GM23338 (cell line): Measurements from ENCODE around the gene PPP1R7. TPM values are rescaled to one million over a fixed set of nuclear protein-coding genes. Genes with fewer than 3 reads are reported as not detected.

Source experiments
- ATAC-seq: fragments of 200-7000 bp; cut with Tn5 transposase; 3 replicates; pipeline ENCODE4 v1.9.1; 2020
- DNase-seq: peaks from one replicate; pipeline ENCODE4 v3.0.0-alpha.2; 2015; ENCODE audit warnings: low spot score
- H2AFZ ChIP-seq: fragments of 200-600 bp; sonication (generic); 2 replicates; pipeline ENCODE4 v1.8.0; 2016; ENCODE audit warnings: antibody characterized with exemption, mild to moderate bottlenecking, moderate library complexity
- H3F3A ChIP-seq: fragments of 200-600 bp; sonication (generic); replicated peaks from 2 replicates; pipeline ENCODE4 v1.8.0; 2017; ENCODE audit warnings: antibody characterized with exemption, mixed run types, low read depth
- H3K27ac ChIP-seq: fragments of 200-600 bp; sonication (generic); 2 replicates; pipeline ENCODE4 v1.6.1; 2016; ENCODE audit warnings: low read depth
- H3K27me3 ChIP-seq: fragments of 200-600 bp; sonication (generic); 2 replicates; pipeline ENCODE4 v1.8.0; 2016; ENCODE audit warnings: mild to moderate bottlenecking, mixed run types, moderate library complexity; ENCODE audit not compliant: insufficient read depth
- H3K36me3 ChIP-seq: fragments of 200-600 bp; sonication (generic); 2 replicates; pipeline ENCODE4 v1.8.0; 2016; ENCODE audit warnings: mild to moderate bottlenecking; ENCODE audit not compliant: insufficient read depth
- H3K4me1 ChIP-seq: fragments of 200-600 bp; sonication (generic); 2 replicates; pipeline ENCODE4 v1.8.0; 2016; ENCODE audit warnings: mild to moderate bottlenecking, moderate library complexity; ENCODE audit not compliant: insufficient read depth
- H3K4me2 ChIP-seq: fragments of 200-600 bp; sonication (generic); 2 replicates; pipeline ENCODE4 v1.7.1; 2017; ENCODE audit warnings: mixed run types
- H3K4me3 ChIP-seq: fragments of 200-600 bp; sonication (generic); 2 replicates; pipeline ENCODE4 v1.6.1; 2016; ENCODE audit warnings: mixed run types
- H3K79me2 ChIP-seq: fragments of 200-600 bp; sonication (generic); replicated peaks from 2 replicates; pipeline ENCODE4 v1.8.0; 2017; ENCODE audit warnings: mild to moderate bottlenecking; ENCODE audit not compliant: insufficient read depth
- H3K9me2 ChIP-seq: fragments of 200-600 bp; sonication (generic); 2 replicates; pipeline ENCODE4 v1.8.0; 2017; ENCODE audit not compliant: insufficient read depth
- H4K20me1 ChIP-seq: fragments of 200-600 bp; sonication (generic); replicated peaks from 2 replicates; pipeline ENCODE4 v1.8.0; 2017; ENCODE audit warnings: mild to moderate bottlenecking; ENCODE audit not compliant: insufficient read depth
- H3K27ac Mint-ChIP-seq: 2 replicates; pipeline ENCODE4 v1.8.0; 2020; ENCODE audit warnings: inconsistent platforms, mild to moderate bottlenecking, moderate library complexity, mixed read lengths
- H3K27me3 Mint-ChIP-seq: 3 replicates; pipeline ENCODE4 v1.8.0; 2022; ENCODE audit warnings: low read depth, mild to moderate bottlenecking, moderate library complexity, mixed read lengths, inconsistent platforms; ENCODE audit not compliant: insufficient read depth, poor library complexity
- H3K36me3 Mint-ChIP-seq: 3 replicates; pipeline ENCODE4 v1.8.0; 2021; ENCODE audit warnings: low read depth, mild to moderate bottlenecking, inconsistent platforms, moderate library complexity, mixed read lengths
- H3K4me1 Mint-ChIP-seq: 3 replicates; pipeline ENCODE4 v1.8.0; 2020; ENCODE audit warnings: mild to moderate bottlenecking, inconsistent platforms, mixed read lengths
- H3K4me3 Mint-ChIP-seq: 3 replicates; pipeline ENCODE4 v1.8.0; 2021; ENCODE audit warnings: moderate library complexity, mild to moderate bottlenecking, inconsistent platforms, mixed read lengths
- H3K9me3 Mint-ChIP-seq: 3 replicates; pipeline ENCODE4 v1.8.0; 2020; ENCODE audit warnings: moderate library complexity, mild to moderate bottlenecking, inconsistent platforms, mixed read lengths
- CREB1 ChIP-seq: fragments of 250-450 bp; sonication (Bioruptor Pico); IDR thresholded peaks from 2 replicates; pipeline ENCODE4 v1.5.0; 2020; ENCODE audit warnings: low read depth, mild to moderate bottlenecking, moderate library complexity
- EZH2 ChIP-seq: fragments of 200-600 bp; sonication (generic); IDR thresholded peaks from one replicate; pipeline ENCODE4 v1.8.0; 2017; ENCODE audit warnings: antibody characterized with exemption, mild to moderate bottlenecking, low read depth; ENCODE audit not compliant: unreplicated experiment
- EZH2phosphoT487 ChIP-seq: fragments of 200-600 bp; sonication (generic); IDR thresholded peaks from one replicate; pipeline ENCODE4 v1.8.1; 2018; ENCODE audit warnings: antibody characterized with exemption; ENCODE audit not compliant: unreplicated experiment
- JUNB ChIP-seq: IDR thresholded peaks from one replicate; pipeline ENCODE4 v1.6.1; 2016; ENCODE audit warnings: antibody characterized with exemption; ENCODE audit not compliant: unreplicated experiment
- NANOG ChIP-seq: IDR thresholded peaks from 2 replicates; pipeline ENCODE4 v1.6.1; 2016; ENCODE audit warnings: antibody characterized with exemption, borderline replicate concordance
- POLR2AphosphoS5 ChIP-seq: IDR thresholded peaks from 2 replicates; pipeline ENCODE4 v1.6.1; 2016; ENCODE audit warnings: antibody characterized with exemption, low read depth
- STAT1 ChIP-seq: IDR thresholded peaks from one replicate; pipeline ENCODE4 v1.6.1; 2016; ENCODE audit warnings: antibody characterized with exemption; ENCODE audit not compliant: unreplicated experiment
- ZNF114 ChIP-seq: fragments of 250-450 bp; sonication (Bioruptor Pico); IDR thresholded peaks from 2 replicates; pipeline ENCODE4 v1.5.0; 2020; ENCODE audit warnings: mild to moderate bottlenecking, moderate library complexity
- ZNF331 ChIP-seq: fragments of 250-450 bp; sonication (Bioruptor Pico); IDR thresholded peaks from 2 replicates; pipeline ENCODE4 v1.5.0; 2020; ENCODE audit warnings: low read depth, mild to moderate bottlenecking, moderate library complexity
- polyA plus RNA-seq: library from polyadenylated mRNA; unstranded; fragments of >200 nt; fragmentation: Nextera tagmentation; extraction: Ambion mirVana; gene quantifications from 2 replicates; pipeline ENCODE4 v1.2.1, GENCODE V29; 2016
- total RNA-seq: library from RNA; depleted of rRNA; stranded (reverse); fragments of >200 nt; shearing (Covaris generic); gene quantifications from 2 replicates; pipeline ENCODE4 v1.2.3, GENCODE V29; 2014
- TF ChIP-seq, protein P1 (sequence below): IDR thresholded peaks from one replicate; pipeline ENCODE4 v1.6.1; 2018; ENCODE audit warnings: antibody characterized with exemption; ENCODE audit not compliant: unreplicated experiment
- TF ChIP-seq, protein P2 (sequence below): fragments of 250-450 bp; sonication (Bioruptor Pico); IDR thresholded peaks from 2 replicates; pipeline ENCODE4 v1.5.0; 2020; ENCODE audit warnings: mild to moderate bottlenecking, moderate library complexity
- TF ChIP-seq, protein P3 (sequence below): IDR thresholded peaks from 2 replicates; pipeline ENCODE4 v1.6.1; 2016; ENCODE audit warnings: antibody characterized with exemption
- TF ChIP-seq, protein P4 (sequence below), 2 experiments: fragments of 200-600 bp in 1 of 2; sonication (generic) in 1 of 2; conservative IDR thresholded peaks; 2 replicates each; pipeline versions ENCODE4 v1.5.1 to v1.6.1; 2016 to 2017; ENCODE audit warnings: antibody characterized with exemption in 2 of 2, low read depth in 2 of 2, mild to moderate bottlenecking in 2 of 2, moderate library complexity in 1 of 2

Gene PPP1R7
- total and polyA plus RNA-seq, 2 experiments from 2014 or later = 48.2 to 94.3 TPM

DNA sequence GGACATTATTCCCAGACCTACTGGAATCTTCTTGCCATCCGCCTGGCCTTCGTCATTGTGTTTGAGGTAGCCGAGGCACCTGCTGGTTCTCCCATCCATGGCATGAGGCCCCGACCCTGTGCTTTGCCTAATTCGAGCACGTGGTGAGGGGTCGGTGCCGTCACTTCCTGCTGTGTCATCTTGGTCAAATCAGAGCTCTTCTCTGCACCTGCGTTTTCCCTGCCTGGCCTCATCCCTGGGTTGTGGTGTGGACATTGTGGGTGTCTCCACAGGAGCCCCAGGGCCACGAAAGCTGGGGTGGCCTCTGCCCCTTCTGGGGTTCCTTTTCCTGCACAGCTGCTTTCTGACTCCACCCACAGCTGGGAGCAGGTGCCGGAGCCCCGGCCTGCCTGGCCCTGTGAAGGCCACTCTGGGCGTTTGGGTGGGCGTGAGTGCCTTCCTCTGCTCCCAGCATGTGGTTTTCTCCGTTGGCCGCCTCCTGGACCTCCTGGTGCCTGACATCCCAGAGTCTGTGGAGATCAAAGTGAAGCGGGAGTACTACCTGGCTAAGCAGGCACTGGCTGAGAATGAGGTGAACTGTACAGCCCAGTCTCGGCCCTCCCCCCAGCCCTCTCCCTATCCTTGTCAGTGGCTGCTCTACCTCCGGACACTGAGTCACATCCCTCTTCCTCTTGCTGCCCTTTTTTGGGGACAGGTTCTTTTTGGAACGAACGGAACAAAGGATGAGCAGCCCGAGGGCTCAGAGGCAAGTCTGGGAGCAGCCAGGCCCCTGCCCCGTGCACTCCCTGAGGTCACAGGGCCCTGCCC, 73.1 kb downstream of the PPP1R7 start:
- DNase-seq (no peak), ATAC-seq (no peak)
- Mint-ChIP-seq H3K9me3 (no peaks in the 10 kb centered on the region; the same call in 2 of the 3 replicates), H3K4me3 (no peak overlapping the region), H3K27me3 (peaks cover 27% of the 10 kb centered on the region), H3K4me1 (peaks cover 28% of the 10 kb centered on the region), H3K36me3 (peaks cover 27% of the 10 kb centered on the region), H3K27ac (no peak overlapping the region; the same call in 1 of the 2 replicates)
- no peak overlapping the region for H3K4me3 ChIP-seq
- peaks cover 23% of the 10 kb centered on the region for H3K79me2 ChIP-seq
- no peak overlapping the region for H3K27ac ChIP-seq
- peaks cover 8% of the 10 kb centered on the region for H4K20me1 ChIP-seq
- no peaks in the 10 kb centered on the region for H3K9me2 ChIP-seq
- no peak overlapping the region for H3K4me2 ChIP-seq
- H3F3A ChIP-seq = 0 out of 2 replicates have a peak, but pooled peaks cover 3% of the 10 kb centered on the region
- H3K27me3 ChIP-seq = no peaks in the 10 kb centered on the region
- peaks cover 7% of the 10 kb centered on the region for H3K4me1 ChIP-seq
- H3K36me3 ChIP-seq = no peaks in the 10 kb centered on the region
- H2AFZ ChIP-seq = no peak overlapping the region
- TF ChIP-seq, protein P1, sequence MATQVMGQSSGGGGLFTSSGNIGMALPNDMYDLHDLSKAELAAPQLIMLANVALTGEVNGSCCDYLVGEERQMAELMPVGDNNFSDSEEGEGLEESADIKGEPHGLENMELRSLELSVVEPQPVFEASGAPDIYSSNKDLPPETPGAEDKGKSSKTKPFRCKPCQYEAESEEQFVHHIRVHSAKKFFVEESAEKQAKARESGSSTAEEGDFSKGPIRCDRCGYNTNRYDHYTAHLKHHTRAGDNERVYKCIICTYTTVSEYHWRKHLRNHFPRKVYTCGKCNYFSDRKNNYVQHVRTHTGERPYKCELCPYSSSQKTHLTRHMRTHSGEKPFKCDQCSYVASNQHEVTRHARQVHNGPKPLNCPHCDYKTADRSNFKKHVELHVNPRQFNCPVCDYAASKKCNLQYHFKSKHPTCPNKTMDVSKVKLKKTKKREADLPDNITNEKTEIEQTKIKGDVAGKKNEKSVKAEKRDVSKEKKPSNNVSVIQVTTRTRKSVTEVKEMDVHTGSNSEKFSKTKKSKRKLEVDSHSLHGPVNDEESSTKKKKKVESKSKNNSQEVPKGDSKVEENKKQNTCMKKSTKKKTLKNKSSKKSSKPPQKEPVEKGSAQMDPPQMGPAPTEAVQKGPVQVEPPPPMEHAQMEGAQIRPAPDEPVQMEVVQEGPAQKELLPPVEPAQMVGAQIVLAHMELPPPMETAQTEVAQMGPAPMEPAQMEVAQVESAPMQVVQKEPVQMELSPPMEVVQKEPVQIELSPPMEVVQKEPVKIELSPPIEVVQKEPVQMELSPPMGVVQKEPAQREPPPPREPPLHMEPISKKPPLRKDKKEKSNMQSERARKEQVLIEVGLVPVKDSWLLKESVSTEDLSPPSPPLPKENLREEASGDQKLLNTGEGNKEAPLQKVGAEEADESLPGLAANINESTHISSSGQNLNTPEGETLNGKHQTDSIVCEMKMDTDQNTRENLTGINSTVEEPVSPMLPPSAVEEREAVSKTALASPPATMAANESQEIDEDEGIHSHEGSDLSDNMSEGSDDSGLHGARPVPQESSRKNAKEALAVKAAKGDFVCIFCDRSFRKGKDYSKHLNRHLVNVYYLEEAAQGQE = no peak
- TF ChIP-seq EZH2 (no peak), POLR2AphosphoS5 (no peak), ZNF331 (CRISPR knock-in tag) (no peak), NANOG (no peak), ZNF114 (no peak), STAT1 (no peak), JUNB (no peak), CREB1 (CRISPR knock-in tag) (no peak), EZH2phosphoT487 (no peak)
- TF ChIP-seq, protein P2, sequence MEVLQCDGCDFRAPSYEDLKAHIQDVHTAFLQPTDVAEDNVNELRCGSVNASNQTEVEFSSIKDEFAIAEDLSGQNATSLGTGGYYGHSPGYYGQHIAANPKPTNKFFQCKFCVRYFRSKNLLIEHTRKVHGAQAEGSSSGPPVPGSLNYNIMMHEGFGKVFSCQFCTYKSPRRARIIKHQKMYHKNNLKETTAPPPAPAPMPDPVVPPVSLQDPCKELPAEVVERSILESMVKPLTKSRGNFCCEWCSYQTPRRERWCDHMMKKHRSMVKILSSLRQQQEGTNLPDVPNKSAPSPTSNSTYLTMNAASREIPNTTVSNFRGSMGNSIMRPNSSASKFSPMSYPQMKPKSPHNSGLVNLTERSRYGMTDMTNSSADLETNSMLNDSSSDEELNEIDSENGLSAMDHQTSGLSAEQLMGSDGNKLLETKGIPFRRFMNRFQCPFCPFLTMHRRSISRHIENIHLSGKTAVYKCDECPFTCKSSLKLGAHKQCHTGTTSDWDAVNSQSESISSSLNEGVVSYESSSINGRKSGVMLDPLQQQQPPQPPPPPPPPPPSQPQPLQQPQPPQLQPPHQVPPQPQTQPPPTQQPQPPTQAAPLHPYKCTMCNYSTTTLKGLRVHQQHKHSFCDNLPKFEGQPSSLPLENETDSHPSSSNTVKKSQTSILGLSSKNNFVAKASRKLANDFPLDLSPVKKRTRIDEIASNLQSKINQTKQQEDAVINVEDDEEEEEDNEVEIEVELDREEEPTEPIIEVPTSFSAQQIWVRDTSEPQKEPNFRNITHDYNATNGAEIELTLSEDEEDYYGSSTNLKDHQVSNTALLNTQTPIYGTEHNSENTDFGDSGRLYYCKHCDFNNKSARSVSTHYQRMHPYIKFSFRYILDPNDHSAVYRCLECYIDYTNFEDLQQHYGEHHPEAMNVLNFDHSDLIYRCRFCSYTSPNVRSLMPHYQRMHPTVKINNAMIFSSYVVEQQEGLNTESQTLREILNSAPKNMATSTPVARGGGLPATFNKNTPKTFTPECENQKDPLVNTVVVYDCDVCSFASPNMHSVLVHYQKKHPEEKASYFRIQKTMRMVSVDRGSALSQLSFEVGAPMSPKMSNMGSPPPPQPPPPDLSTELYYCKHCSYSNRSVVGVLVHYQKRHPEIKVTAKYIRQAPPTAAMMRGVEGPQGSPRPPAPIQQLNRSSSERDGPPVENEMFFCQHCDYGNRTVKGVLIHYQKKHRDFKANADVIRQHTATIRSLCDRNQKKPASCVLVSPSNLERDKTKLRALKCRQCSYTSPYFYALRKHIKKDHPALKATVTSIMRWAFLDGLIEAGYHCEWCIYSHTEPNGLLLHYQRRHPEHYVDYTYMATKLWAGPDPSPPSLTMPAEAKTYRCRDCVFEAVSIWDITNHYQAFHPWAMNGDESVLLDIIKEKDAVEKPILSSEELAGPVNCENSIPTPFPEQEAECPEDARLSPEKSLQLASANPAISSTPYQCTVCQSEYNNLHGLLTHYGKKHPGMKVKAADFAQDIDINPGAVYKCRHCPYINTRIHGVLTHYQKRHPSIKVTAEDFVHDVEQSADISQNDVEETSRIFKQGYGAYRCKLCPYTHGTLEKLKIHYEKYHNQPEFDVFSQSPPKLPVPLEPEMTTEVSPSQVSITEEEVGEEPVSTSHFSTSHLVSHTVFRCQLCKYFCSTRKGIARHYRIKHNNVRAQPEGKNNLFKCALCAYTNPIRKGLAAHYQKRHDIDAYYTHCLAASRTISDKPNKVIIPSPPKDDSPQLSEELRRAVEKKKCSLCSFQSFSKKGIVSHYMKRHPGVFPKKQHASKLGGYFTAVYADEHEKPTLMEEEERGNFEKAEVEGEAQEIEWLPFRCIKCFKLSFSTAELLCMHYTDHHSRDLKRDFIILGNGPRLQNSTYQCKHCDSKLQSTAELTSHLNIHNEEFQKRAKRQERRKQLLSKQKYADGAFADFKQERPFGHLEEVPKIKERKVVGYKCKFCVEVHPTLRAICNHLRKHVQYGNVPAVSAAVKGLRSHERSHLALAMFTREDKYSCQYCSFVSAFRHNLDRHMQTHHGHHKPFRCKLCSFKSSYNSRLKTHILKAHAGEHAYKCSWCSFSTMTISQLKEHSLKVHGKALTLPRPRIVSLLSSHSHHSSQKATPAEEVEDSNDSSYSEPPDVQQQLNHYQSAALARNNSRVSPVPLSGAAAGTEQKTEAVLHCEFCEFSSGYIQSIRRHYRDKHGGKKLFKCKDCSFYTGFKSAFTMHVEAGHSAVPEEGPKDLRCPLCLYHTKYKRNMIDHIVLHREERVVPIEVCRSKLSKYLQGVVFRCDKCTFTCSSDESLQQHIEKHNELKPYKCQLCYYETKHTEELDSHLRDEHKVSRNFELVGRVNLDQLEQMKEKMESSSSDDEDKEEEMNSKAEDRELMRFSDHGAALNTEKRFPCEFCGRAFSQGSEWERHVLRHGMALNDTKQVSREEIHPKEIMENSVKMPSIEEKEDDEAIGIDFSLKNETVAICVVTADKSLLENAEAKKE (CRISPR knock-in tag) = no peak
- TF ChIP-seq, protein P3, sequence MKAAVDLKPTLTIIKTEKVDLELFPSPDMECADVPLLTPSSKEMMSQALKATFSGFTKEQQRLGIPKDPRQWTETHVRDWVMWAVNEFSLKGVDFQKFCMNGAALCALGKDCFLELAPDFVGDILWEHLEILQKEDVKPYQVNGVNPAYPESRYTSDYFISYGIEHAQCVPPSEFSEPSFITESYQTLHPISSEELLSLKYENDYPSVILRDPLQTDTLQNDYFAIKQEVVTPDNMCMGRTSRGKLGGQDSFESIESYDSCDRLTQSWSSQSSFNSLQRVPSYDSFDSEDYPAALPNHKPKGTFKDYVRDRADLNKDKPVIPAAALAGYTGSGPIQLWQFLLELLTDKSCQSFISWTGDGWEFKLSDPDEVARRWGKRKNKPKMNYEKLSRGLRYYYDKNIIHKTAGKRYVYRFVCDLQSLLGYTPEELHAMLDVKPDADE = no peak
- TF ChIP-seq, protein P4, sequence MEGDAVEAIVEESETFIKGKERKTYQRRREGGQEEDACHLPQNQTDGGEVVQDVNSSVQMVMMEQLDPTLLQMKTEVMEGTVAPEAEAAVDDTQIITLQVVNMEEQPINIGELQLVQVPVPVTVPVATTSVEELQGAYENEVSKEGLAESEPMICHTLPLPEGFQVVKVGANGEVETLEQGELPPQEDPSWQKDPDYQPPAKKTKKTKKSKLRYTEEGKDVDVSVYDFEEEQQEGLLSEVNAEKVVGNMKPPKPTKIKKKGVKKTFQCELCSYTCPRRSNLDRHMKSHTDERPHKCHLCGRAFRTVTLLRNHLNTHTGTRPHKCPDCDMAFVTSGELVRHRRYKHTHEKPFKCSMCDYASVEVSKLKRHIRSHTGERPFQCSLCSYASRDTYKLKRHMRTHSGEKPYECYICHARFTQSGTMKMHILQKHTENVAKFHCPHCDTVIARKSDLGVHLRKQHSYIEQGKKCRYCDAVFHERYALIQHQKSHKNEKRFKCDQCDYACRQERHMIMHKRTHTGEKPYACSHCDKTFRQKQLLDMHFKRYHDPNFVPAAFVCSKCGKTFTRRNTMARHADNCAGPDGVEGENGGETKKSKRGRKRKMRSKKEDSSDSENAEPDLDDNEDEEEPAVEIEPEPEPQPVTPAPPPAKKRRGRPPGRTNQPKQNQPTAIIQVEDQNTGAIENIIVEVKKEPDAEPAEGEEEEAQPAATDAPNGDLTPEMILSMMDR (conservative IDR thresholded peaks at IDR 0.05; ENCODE audit: low read depth in 2 of 2) = no peak
